ENCODE data around the gene EXOSC10. TPM values are rescaled to one million over a fixed set of nuclear protein-coding genes. Genes with fewer than 3 reads are reported as not detected.

The EXOSC10 gene
- total and polyA plus RNA-seq, 2 of the 13 experiments (the other 11 are each of a cell fraction or from before 2014, with no cell fraction given), result 48.4 to 67.6 TPM

DNA sequence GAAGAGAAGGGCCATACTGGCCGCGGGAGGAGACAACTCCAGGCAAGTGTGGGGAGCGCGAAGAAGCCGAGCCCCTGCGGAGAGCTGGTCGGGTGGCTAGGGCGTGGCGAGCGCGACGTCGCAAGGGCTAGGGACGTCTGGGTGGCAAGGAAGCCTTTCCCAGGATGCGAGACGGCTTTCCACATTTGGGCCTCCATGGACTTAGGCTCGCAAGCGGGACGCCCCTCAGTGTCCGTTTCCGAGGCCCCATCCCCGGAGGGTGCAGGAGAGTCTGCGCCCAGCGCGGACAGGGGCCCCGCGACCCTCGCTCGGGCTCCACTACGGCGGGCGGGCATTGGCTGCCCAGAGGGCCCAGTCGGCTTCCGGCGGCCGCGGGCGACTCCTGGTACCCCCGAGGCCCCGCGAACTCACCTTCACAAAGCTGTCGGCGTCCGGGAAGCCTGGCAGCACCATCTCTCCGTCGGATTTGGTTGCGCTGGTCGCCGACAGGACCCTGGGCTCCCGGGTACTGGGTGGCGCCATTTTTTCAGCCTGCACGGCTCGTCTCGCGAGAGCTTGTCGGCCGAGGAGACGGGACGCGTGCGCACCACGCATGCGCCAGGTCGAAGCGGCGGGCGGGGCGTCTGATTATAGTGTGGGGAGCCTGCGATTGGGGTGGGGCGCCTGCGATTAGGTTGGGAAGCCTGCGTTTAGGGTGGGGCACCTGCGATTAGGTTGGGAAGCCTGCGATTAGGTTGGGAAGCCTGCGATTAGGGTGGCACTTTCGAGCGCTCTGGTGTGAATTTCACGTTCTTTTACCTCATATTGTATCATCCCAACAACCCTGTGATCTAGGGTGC, at the start of gene EXOSC10 (continued):
- TF ChIP-seq PHF21A (CRISPR knock-in tag; IDR thresholded peaks at IDR 0.05) (0 out of 2 replicates have a peak, but pooled peaks have one; percentile 15), NCOA5 (CRISPR knock-in tag; IDR thresholded peaks at IDR 0.05) (no peak), NR1H2 (CRISPR knock-in tag; IDR thresholded peaks at IDR 0.05; ENCODE audit: borderline replicate concordance, low read depth) (0 out of 2 replicates have a peak, but pooled peaks have one; percentile 54), ZNF558 (CRISPR knock-in tag; IDR thresholded peaks at IDR 0.05; ENCODE audit: borderline replicate concordance) (no peak), RFXAP (CRISPR knock-in tag; IDR thresholded peaks at IDR 0.05; ENCODE audit: borderline replicate concordance) (0 out of 2 replicates have a peak, but pooled peaks have one; percentile 43), ZFP36L1 (CRISPR knock-in tag; IDR thresholded peaks at IDR 0.05) (peak; percentile 30; the same call in 1 of the 2 replicates), PTBP1 (IDR thresholded peaks at IDR 0.05; ENCODE audit: low read depth, low read length, poor library complexity, severe bottlenecking) (no peak), ZNF850 (CRISPR knock-in tag; conservative IDR thresholded peaks at IDR 0.05) (0 out of 2 replicates have a peak, but pooled peaks have one; percentile 57), MEIS1 (CRISPR knock-in tag; IDR thresholded peaks at IDR 0.05; ENCODE audit: borderline replicate concordance) (0 out of 2 replicates have a peak, but pooled peaks have one; percentile 71), NKX3-1 (CRISPR knock-in tag; IDR thresholded peaks at IDR 0.05) (peak; percentile 59; the same call in 1 of the 2 replicates), ZNF367 (CRISPR knock-in tag; IDR thresholded peaks at IDR 0.05; ENCODE audit: borderline replicate concordance) (no peak), ZNF703 (CRISPR knock-in tag; IDR thresholded peaks at IDR 0.05; ENCODE audit: borderline replicate concordance) (no peak), SMYD3 (CRISPR knock-in tag; IDR thresholded peaks at IDR 0.05) (0 out of 2 replicates have a peak, but pooled peaks have one; percentile 19), ZNF552 (CRISPR knock-in tag; IDR thresholded peaks at IDR 0.05; ENCODE audit: borderline replicate concordance) (0 out of 2 replicates have a peak, but pooled peaks have one; percentile 32), RBFOX2 (IDR thresholded peaks at IDR 0.05; ENCODE audit: low read depth, low read length) (peak; percentile 97), IKZF4 (CRISPR knock-in tag; IDR thresholded peaks at IDR 0.05; ENCODE audit: borderline replicate concordance, low read depth, not compliant biosample characterization) (peak; percentile 27), TSC22D2 (CRISPR knock-in tag; IDR thresholded peaks at IDR 0.05; ENCODE audit: borderline replicate concordance) (no peak)
- TF ChIP-seq, protein P1, sequence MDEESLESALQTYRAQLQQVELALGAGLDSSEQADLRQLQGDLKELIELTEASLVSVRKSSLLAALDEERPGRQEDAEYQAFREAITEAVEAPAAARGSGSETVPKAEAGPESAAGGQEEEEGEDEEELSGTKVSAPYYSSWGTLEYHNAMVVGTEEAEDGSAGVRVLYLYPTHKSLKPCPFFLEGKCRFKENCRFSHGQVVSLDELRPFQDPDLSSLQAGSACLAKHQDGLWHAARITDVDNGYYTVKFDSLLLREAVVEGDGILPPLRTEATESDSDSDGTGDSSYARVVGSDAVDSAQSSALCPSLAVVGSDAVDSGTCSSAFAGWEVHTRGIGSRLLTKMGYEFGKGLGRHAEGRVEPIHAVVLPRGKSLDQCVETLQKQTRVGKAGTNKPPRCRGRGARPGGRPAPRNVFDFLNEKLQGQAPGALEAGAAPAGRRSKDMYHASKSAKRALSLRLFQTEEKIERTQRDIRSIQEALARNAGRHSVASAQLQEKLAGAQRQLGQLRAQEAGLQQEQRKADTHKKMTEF (CRISPR knock-in tag; IDR thresholded peaks at IDR 0.05), result peak; percentile 79; the same call in 1 of the 2 replicates
- TF ChIP-seq, protein P2, sequence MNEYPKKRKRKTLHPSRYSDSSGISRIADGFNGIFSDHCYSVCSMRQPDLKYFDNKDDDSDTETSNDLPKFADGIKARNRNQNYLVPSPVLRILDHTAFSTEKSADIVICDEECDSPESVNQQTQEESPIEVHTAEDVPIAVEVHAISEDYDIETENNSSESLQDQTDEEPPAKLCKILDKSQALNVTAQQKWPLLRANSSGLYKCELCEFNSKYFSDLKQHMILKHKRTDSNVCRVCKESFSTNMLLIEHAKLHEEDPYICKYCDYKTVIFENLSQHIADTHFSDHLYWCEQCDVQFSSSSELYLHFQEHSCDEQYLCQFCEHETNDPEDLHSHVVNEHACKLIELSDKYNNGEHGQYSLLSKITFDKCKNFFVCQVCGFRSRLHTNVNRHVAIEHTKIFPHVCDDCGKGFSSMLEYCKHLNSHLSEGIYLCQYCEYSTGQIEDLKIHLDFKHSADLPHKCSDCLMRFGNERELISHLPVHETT (CRISPR knock-in tag; conservative IDR thresholded peaks at IDR 0.05), result no peak; the same call in none of the 2 replicates
- TF ChIP-seq, protein P3, sequence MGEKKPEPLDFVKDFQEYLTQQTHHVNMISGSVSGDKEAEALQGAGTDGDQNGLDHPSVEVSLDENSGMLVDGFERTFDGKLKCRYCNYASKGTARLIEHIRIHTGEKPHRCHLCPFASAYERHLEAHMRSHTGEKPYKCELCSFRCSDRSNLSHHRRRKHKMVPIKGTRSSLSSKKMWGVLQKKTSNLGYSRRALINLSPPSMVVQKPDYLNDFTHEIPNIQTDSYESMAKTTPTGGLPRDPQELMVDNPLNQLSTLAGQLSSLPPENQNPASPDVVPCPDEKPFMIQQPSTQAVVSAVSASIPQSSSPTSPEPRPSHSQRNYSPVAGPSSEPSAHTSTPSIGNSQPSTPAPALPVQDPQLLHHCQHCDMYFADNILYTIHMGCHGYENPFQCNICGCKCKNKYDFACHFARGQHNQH (CRISPR knock-in tag; IDR thresholded peaks at IDR 0.05), result no peak
- TF ChIP-seq, protein P4, sequence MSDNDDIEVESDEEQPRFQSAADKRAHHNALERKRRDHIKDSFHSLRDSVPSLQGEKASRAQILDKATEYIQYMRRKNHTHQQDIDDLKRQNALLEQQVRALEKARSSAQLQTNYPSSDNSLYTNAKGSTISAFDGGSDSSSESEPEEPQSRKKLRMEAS (IDR thresholded peaks at IDR 0.05), result 0 out of 2 replicates have a peak, but pooled peaks have one; percentile 41
- TF ChIP-seq, protein P5, sequence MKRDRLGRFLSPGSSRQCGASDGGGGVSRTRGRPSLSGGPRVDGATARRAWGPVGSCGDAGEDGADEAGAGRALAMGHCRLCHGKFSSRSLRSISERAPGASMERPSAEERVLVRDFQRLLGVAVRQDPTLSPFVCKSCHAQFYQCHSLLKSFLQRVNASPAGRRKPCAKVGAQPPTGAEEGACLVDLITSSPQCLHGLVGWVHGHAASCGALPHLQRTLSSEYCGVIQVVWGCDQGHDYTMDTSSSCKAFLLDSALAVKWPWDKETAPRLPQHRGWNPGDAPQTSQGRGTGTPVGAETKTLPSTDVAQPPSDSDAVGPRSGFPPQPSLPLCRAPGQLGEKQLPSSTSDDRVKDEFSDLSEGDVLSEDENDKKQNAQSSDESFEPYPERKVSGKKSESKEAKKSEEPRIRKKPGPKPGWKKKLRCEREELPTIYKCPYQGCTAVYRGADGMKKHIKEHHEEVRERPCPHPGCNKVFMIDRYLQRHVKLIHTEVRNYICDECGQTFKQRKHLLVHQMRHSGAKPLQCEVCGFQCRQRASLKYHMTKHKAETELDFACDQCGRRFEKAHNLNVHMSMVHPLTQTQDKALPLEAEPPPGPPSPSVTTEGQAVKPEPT (CRISPR knock-in tag; IDR thresholded peaks at IDR 0.05; ENCODE audit: low read depth), result peak; percentile 49; the same call in 1 of the 2 replicates

Data from HepG2 (cell line).